HepG2 (cell line): ENCODE measurements around the gene UBALD1. TPM values are rescaled to one million over a fixed set of nuclear protein-coding genes. Genes with fewer than 3 reads are reported as not detected.

Experiments used
- ELF1 ChIP-seq: sonication (generic); formaldehyde crosslinking; IDR thresholded peaks from 2 replicates; pipeline ENCODE4 v1.4.0; 2020; ENCODE audit warnings: missing genetic modification reagents
- ERF ChIP-seq: IDR thresholded peaks from 2 replicates; pipeline ENCODE4 v1.6.1; 2018; ENCODE audit warnings: missing biosample characterization, missing genetic modification reagents
- IRF2 ChIP-seq: IDR thresholded peaks from 2 replicates; pipeline ENCODE4 v1.6.1; 2018; ENCODE audit warnings: missing genetic modification reagents, missing compliant biosample characterization
- KDM4B ChIP-seq: sonication (generic); formaldehyde crosslinking; IDR thresholded peaks from 2 replicates; pipeline ENCODE4 v1.4.0; 2020; ENCODE audit warnings: missing genetic modification reagents
- KLF16 ChIP-seq, 2 experiments: sonication (generic) in 1 of 2; formaldehyde crosslinking in 1 of 2; IDR thresholded peaks; 2 replicates each; pipeline versions ENCODE4 v1.6.1 to v1.8.0; 2016 to 2023; ENCODE audit warnings: missing genetic modification reagents in 2 of 2, missing compliant biosample characterization in 1 of 2
- MED8 ChIP-seq: sonication (generic); formaldehyde crosslinking; IDR thresholded peaks from 2 replicates; pipeline ENCODE4 v1.8.1; 2023; ENCODE audit warnings: mild to moderate bottlenecking, missing genetic modification reagents; ENCODE audit not compliant: insufficient replicate concordance
- TEAD2 ChIP-seq: sonication (generic); formaldehyde crosslinking; IDR thresholded peaks from 2 replicates; pipeline ENCODE4 v1.9.0; 2021; ENCODE audit warnings: missing genetic modification reagents
- TOPORS ChIP-seq: sonication (generic); formaldehyde crosslinking; IDR thresholded peaks from 2 replicates; pipeline ENCODE4 v1.8.0; 2023; ENCODE audit warnings: mild to moderate bottlenecking, missing genetic modification reagents
- TSC22D2 ChIP-seq: sonication (generic); formaldehyde crosslinking; IDR thresholded peaks from 2 replicates; pipeline ENCODE4 v1.5.1; 2020; ENCODE audit warnings: missing genetic modification reagents, mild to moderate bottlenecking, borderline replicate concordance
- ZIK1 ChIP-seq: sonication (generic); formaldehyde crosslinking; IDR thresholded peaks from 2 replicates; pipeline ENCODE4 v1.5.0; 2020; ENCODE audit warnings: mild to moderate bottlenecking, low read depth, missing genetic modification reagents, borderline replicate concordance
- ZNF343 ChIP-seq: sonication (generic); formaldehyde crosslinking; IDR thresholded peaks from 2 replicates; pipeline ENCODE4 v1.4.0; 2020; ENCODE audit warnings: mild to moderate bottlenecking, missing genetic modification reagents
- ZNF878 ChIP-seq: sonication (generic); formaldehyde crosslinking; IDR thresholded peaks from 2 replicates; pipeline ENCODE4 v1.8.1; 2023; ENCODE audit warnings: mild to moderate bottlenecking, missing genetic modification reagents, moderate library complexity
- polyA plus RNA-seq, 8 experiments: library from polyadenylated mRNA; depleted of rRNA in 3 of 8; stranded (reverse) in 7 of 8; unstranded in 1 of 8; fragments of >200 nt; fragmentation: Illumina TruSeq in 4 of 8; extraction: Trizol in 4 of 8; gene quantifications; 2 replicates each; pipeline versions ENCODE4 v1.2.1 to v1.2.3, GENCODE V29; 2011 to 2016; ENCODE audit warnings: low read depth in 4 of 8, missing spikeins in 1 of 8, mixed read lengths in 1 of 8; ENCODE audit not compliant: insufficient read depth in 1 of 8
- total RNA-seq, 5 experiments: library from RNA; depleted of rRNA; stranded (reverse); fragments of >200 nt; fragmentation: Illumina TruSeq; extraction: Trizol; gene quantifications; 2 replicates each; pipeline ENCODE4 v1.2.3, GENCODE V29; 2016; ENCODE audit warnings: low read depth in 1 of 5
- TF ChIP-seq, protein P1 (sequence below): sonication (generic); formaldehyde crosslinking; conservative IDR thresholded peaks from 2 replicates; pipeline ENCODE4 v1.4.0; 2020; ENCODE audit warnings: missing genetic modification reagents
- TF ChIP-seq, protein P2 (sequence below): sonication (generic); formaldehyde crosslinking; IDR thresholded peaks from 2 replicates; pipeline ENCODE4 v1.4.0; 2020; ENCODE audit warnings: missing genetic modification reagents
- TF ChIP-seq, protein P3 (sequence below): sonication (generic); formaldehyde crosslinking; IDR thresholded peaks from 2 replicates; pipeline ENCODE4 v1.5.1; 2020; ENCODE audit warnings: mild to moderate bottlenecking, missing genetic modification reagents, borderline replicate concordance
- TF ChIP-seq, protein P4 (sequence below): sonication (generic); formaldehyde crosslinking; IDR thresholded peaks from 2 replicates; pipeline ENCODE4 v1.4.0; 2020; ENCODE audit warnings: mild to moderate bottlenecking, missing genetic modification reagents

UBALD1 gene
- total and polyA plus RNA-seq, 2 of the 13 experiments (the other 11 are each of a cell fraction or from before 2014, with no cell fraction given) = 6.8 to 12.3 TPM

DNA sequence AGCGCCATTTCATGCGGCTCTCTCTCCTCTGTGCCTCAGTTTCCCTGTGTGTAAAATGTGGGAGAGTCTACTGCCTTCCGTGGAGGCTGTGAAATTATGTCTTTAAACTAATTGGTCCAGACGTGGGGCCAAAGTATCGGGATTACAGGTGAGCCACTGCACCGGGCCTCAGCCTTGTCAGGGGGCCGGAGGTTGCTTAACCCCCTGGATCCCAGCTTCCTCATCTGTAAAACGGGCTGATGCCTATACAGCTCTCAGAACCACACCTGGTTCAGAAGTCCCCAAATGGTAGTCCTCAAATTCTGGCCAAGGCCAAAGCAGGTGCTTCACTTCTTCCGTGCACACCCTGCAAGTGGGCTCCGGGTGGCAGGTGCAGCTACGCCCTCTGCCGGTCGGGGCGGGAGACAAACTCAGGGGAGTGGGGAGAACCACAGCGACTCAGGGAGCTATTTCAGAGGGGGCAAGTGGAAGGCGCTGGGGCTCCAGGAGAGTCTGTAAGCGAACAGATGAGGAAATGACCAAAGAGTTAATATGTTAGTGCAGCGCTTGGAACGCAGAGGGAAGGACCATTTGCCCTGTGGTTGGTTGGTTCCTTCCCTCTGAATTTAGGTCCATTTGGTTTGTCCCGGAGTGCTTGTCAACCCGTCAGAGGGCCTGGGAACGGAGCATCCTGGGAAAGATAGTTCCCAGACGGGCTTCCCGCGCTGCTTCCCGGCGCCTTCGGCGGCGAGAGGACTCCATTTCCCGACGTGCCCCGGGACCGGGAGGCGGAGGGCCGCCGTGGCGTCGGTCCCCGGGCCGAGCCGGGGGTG is 9.5 kb upstream of the UBALD1 start, which contains the start of gene MGRN1 (continued):
- TF ChIP-seq TEAD2 (CRISPR knock-in tag) (no peak), TSC22D2 (no peak), KLF16 (CRISPR knock-in tag; IDR thresholded peaks at IDR 0.05) (peak in 1 of 2 experiments; percentile 32; a peak in 1 of 4 replicates), KDM4B (CRISPR knock-in tag) (no peak), ERF (CRISPR knock-in tag) (no peak; the same call in none of the 2 replicates), ELF1 (peak; percentile 57), TOPORS (CRISPR knock-in tag) (no peak), MED8 (CRISPR knock-in tag) (peak; percentile 49), ZNF343 (CRISPR knock-in tag) (no peak), ZIK1 (CRISPR knock-in tag) (no peak), IRF2 (CRISPR knock-in tag) (peak; percentile 51; the same call in 1 of the 2 replicates), ZNF878 (no peak)
- TF ChIP-seq, protein P1, sequence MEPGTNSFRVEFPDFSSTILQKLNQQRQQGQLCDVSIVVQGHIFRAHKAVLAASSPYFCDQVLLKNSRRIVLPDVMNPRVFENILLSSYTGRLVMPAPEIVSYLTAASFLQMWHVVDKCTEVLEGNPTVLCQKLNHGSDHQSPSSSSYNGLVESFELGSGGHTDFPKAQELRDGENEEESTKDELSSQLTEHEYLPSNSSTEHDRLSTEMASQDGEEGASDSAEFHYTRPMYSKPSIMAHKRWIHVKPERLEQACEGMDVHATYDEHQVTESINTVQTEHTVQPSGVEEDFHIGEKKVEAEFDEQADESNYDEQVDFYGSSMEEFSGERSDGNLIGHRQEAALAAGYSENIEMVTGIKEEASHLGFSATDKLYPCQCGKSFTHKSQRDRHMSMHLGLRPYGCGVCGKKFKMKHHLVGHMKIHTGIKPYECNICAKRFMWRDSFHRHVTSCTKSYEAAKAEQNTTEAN (CRISPR knock-in tag) = no peak
- TF ChIP-seq, protein P2, sequence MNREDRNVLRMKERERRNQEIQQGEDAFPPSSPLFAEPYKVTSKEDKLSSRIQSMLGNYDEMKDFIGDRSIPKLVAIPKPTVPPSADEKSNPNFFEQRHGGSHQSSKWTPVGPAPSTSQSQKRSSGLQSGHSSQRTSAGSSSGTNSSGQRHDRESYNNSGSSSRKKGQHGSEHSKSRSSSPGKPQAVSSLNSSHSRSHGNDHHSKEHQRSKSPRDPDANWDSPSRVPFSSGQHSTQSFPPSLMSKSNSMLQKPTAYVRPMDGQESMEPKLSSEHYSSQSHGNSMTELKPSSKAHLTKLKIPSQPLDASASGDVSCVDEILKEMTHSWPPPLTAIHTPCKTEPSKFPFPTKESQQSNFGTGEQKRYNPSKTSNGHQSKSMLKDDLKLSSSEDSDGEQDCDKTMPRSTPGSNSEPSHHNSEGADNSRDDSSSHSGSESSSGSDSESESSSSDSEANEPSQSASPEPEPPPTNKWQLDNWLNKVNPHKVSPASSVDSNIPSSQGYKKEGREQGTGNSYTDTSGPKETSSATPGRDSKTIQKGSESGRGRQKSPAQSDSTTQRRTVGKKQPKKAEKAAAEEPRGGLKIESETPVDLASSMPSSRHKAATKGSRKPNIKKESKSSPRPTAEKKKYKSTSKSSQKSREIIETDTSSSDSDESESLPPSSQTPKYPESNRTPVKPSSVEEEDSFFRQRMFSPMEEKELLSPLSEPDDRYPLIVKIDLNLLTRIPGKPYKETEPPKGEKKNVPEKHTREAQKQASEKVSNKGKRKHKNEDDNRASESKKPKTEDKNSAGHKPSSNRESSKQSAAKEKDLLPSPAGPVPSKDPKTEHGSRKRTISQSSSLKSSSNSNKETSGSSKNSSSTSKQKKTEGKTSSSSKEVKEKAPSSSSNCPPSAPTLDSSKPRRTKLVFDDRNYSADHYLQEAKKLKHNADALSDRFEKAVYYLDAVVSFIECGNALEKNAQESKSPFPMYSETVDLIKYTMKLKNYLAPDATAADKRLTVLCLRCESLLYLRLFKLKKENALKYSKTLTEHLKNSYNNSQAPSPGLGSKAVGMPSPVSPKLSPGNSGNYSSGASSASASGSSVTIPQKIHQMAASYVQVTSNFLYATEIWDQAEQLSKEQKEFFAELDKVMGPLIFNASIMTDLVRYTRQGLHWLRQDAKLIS = no peak
- TF ChIP-seq, protein P3, sequence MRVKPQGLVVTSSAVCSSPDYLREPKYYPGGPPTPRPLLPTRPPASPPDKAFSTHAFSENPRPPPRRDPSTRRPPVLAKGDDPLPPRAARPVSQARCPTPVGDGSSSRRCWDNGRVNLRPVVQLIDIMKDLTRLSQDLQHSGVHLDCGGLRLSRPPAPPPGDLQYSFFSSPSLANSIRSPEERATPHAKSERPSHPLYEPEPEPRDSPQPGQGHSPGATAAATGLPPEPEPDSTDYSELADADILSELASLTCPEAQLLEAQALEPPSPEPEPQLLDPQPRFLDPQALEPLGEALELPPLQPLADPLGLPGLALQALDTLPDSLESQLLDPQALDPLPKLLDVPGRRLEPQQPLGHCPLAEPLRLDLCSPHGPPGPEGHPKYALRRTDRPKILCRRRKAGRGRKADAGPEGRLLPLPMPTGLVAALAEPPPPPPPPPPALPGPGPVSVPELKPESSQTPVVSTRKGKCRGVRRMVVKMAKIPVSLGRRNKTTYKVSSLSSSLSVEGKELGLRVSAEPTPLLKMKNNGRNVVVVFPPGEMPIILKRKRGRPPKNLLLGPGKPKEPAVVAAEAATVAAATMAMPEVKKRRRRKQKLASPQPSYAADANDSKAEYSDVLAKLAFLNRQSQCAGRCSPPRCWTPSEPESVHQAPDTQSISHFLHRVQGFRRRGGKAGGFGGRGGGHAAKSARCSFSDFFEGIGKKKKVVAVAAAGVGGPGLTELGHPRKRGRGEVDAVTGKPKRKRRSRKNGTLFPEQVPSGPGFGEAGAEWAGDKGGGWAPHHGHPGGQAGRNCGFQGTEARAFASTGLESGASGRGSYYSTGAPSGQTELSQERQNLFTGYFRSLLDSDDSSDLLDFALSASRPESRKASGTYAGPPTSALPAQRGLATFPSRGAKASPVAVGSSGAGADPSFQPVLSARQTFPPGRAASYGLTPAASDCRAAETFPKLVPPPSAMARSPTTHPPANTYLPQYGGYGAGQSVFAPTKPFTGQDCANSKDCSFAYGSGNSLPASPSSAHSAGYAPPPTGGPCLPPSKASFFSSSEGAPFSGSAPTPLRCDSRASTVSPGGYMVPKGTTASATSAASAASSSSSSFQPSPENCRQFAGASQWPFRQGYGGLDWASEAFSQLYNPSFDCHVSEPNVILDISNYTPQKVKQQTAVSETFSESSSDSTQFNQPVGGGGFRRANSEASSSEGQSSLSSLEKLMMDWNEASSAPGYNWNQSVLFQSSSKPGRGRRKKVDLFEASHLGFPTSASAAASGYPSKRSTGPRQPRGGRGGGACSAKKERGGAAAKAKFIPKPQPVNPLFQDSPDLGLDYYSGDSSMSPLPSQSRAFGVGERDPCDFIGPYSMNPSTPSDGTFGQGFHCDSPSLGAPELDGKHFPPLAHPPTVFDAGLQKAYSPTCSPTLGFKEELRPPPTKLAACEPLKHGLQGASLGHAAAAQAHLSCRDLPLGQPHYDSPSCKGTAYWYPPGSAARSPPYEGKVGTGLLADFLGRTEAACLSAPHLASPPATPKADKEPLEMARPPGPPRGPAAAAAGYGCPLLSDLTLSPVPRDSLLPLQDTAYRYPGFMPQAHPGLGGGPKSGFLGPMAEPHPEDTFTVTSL = peak; percentile 25; the same call in 1 of the 2 replicates
- TF ChIP-seq, protein P4, sequence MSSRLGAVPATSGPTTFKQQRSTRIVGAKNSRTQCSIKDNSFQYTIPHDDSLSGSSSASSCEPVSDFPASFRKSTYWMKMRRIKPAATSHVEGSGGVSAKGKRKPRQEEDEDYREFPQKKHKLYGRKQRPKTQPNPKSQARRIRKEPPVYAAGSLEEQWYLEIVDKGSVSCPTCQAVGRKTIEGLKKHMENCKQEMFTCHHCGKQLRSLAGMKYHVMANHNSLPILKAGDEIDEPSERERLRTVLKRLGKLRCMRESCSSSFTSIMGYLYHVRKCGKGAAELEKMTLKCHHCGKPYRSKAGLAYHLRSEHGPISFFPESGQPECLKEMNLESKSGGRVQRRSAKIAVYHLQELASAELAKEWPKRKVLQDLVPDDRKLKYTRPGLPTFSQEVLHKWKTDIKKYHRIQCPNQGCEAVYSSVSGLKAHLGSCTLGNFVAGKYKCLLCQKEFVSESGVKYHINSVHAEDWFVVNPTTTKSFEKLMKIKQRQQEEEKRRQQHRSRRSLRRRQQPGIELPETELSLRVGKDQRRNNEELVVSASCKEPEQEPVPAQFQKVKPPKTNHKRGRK (CRISPR knock-in tag) = no peak
